HG02852 (cell line): ENCODE measurements around the gene GPN2.
"Not testable (repeated sequence)": the region's sequence is repeated elsewhere in the genome, so short reads cannot be mapped to it uniquely, and the experiment has no call there.

Experiments used
- ATAC-seq: cut with Tn5 transposase; IDR thresholded peaks from one replicate; pipeline ENCODE4 v1.9.1; 2021; ENCODE audit warnings: mild to moderate bottlenecking, moderate library complexity; ENCODE audit not compliant: unreplicated experiment

GPN2 gene

DNA sequence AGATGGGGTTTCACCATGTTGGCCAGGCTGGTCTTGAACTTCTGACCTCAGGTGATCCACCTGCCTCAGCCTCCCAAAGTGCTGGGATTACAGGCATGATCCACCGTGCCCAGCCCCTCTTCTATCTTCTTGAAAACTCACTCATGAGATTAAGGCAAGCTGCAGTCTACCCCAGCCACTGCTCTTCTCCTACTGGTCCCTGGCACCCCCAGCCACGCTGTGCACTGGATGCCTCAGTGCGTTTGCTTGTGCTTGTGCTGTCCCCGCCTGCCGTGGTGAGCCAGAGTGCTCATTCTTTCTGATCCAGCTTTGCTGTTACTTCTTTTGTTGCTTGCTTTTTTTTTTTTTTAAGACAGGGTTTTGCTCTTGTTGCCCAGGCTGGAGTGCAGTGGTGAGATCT lies 52.4 kb downstream of the GPN2 start:
- not testable (repeated sequence) for ATAC-seq

DNA sequence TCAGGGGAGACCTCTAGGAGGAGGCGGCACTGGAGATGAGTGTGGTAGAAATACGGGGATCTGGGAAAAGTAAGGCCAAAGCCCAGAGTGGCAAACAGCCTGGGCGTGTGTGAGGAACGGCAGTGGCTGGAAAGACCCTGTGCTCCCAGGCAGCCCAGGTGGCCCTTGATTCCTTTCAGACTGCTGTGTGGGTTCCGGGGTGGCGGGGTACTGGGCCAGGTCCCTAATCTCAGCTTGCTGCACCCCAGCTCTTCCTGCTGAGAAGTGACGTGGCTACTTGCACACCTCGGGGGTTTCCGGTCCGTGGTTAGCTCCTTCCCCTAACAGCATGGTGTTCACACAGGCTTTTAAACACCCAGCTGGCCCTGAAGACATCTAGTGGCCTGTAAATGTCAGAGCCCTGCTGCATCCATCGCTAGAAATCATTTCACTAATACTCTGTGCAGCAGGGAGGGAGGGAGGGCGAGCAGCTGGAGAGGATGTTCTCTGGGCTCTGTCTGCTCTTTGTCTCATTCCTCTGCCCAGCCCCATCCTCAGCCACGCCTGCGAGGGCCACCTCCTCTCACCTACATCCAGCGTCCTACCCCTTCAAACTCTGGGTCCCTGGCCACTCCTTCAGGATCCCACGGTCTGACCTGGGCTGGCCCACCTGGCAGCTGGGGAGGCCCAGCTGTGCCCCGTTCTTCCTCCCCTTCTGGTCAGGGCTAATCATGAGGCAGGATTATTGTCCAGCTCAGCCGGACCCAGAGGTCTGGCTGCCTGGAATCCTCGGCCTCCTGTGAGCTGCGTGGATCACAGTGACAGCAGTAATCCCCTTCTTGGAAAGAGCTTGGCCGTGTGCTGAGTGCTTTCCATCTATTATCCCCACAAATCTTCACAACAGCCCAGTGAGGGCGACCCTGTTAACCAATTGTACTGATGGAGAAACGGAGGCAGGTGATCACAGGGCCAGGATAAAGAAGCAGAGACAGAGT lies 56.4 kb downstream of the GPN2 start:
- peak; percentile 90 for ATAC-seq

DNA sequence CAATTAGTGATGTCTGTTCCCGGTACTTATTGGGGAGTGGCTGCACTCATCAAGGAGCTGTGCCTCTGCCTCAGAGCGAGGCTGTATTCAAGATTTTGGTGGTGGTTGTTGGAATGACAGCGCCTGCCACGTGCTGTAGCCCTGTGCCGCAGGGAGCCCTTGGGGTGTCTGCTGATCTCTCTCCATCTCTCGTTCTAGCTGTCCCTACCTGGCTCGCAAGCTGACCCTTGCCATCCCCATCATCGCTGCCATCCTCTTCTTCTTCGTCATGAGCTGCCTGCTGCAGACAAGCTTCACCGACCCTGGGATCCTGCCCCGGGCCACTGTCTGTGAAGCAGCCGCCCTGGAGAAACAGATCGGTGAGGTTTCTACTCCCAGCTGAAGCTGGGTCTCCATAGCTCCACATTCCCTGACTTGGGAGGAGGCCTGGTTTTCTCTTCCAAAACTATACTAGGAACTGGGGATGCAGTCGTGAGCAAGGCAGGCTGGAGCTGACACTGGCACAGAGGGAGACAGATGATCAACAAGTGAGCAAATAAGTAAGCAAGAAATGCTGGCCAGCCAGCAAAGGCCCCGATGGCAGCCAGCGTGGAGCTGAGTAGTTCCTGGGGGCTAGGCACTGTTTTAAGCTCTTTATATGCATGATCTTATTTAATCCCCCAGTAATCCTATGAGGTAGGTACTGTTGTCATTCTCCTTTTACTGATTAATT lies 57.7 kb downstream of the GPN2 start:
- ATAC-seq = no peak

DNA sequence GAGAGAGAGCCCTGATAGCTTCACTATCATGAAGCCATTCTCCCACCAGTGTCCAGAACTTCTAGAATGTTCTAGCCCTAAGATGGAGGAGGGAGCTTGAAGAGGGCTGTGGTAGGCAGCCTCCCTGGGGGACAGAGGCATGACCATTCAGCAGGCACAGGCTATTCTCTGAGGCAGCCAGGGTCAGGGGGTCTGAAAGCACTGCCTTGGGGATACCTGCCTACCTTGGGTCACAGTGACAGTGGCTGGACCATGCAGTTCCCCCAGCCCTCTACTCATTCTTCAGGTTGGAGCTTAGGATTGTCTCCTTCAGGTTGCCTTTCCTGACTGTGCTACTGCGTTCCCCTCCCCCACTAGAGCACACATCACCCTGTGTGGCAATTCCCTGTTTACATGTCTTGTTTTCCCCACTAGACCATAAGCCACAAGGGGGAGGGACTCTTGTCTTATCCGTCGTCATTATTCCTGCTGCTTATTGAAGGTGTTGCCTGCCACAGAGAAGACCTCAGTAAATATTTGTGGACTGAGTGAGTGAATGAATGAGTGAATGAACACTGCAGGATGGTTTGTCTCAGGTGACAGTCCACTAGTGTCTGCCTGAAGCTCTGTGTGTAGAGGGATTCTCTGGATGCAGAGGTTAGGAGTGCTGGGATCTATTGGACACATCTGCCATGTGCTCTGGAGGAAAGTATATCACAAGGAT lies 58.4 kb downstream of the GPN2 start:
- ATAC-seq = no peak

DNA sequence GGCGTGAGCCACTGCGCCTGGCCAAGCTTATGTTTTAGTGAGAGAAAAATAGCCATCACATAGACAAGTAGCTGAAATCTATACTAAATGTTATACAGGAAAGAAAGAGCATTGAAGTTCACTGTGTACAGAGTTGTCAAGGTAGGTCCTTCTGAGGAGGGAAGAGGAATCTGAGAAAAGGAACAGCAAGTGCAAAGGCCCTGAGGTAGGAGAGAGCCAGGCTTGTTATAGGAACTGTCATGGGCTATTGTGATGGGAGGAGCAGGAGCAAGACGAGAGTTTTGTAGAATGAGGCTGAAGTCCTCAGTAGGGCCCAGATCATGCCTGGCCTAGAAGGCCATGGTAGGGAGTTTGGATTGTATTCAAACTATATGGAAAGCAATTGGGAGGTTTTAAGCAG lies 59.0 kb downstream of the GPN2 start:
- no peak for ATAC-seq

DNA sequence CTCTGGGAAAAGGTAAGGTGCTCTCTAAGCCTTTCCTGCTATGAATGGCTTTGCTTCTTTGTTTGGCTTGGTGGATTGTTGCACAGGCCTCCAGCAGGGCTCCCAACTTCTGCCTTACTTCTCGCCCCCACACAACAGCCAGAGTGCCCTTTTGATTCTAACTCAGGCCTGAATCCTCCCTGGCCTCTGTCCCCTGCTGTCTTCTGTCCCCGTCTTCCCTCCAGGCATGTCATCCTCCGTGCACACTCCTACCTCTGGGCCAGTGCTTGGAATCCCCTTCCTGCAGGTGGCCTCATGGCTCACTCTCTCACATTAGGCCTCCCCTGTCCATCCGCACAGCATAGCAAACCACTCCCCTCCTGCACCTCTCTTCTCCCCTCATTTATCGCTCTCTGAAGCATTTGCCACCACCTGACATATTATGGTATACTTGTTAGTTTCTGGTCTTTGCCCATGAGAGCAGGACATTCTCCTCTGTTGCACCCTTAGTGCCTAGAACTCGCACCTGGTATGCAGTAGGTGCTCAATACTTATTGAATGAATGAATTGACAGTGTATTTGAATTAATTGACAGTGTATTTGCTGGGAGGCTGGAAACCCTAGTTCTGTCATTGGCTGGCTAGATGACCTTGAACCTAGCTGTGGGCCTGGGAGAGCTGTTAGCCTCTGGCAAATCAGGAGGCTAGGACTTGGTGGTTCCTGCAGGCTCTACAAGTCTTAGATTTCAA lies 60.7 kb downstream of the GPN2 start:
- no peak for ATAC-seq

DNA sequence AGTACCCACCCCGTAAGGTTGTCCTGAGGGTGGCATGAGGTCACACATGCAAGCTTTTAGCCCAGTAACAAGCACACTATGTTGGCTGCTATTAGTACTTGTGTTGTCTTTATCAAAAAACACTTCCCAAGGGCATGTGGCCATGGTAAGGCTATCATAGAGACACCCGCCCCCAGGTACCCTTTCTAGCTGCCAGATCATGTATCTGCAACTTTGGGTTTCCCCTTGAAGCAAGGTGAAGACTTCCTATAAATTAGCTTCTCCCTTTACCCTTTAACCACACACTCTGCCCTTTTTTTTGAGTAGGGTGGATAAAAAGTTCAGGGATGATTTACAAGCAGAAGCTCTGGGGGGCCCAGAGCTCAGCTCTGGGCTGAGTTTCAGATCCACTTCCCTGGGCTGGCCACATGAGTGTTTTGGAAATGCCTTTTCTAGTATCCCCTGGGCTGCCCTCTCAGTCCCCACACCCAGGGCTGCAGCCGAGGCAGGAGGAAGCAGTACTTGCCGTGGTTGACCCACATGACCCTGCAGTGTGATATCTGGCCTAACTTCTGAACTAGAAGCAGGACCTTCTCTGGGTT lies 61.6 kb downstream of the GPN2 start:
- no peak for ATAC-seq

DNA sequence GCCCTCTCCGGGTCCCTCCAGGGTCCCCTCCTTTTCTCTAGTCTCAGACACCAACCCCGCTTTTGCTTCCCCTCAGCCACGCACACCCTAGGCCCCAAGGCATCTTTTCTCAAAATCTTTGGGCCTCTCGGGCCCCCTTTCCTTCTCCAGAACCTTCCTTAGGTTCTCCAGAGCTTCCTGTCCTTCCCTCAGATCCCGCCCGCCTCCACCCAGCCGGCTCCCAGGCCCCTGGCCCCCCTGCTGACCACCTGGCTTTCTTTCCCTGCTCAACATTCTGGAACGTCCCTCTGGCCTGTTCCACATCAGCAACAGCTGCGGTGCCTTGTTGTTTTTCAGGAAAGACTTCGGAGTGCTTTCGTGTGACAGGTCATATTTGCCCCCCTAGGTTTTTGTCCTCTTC lies 62.4 kb downstream of the GPN2 start:
- ATAC-seq = no peak

DNA sequence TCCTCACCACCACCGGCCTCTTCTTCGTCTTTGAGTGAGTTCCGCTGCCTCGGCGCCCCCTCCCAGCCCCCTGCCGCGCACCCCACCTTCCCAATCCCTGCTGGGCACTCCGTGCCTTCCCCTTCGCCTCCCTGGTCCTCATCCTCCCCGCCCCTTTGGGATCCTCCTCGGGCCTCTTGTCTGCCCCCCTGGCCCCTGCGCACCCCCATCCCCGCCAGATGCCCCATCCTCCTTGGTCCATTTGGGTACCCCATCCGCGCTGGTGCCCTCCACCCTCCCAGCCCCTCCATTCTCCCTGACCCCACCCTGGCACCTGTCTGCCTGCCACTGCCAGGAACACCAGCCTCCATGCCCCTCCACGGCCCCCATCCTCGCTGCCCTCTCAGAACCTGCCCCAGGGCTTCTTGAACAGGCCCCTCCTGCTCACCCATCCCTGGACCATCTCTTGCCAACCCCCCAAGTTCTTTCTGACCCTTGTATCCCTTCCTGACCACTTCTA lies 62.9 kb downstream of the GPN2 start:
- no peak for ATAC-seq

DNA sequence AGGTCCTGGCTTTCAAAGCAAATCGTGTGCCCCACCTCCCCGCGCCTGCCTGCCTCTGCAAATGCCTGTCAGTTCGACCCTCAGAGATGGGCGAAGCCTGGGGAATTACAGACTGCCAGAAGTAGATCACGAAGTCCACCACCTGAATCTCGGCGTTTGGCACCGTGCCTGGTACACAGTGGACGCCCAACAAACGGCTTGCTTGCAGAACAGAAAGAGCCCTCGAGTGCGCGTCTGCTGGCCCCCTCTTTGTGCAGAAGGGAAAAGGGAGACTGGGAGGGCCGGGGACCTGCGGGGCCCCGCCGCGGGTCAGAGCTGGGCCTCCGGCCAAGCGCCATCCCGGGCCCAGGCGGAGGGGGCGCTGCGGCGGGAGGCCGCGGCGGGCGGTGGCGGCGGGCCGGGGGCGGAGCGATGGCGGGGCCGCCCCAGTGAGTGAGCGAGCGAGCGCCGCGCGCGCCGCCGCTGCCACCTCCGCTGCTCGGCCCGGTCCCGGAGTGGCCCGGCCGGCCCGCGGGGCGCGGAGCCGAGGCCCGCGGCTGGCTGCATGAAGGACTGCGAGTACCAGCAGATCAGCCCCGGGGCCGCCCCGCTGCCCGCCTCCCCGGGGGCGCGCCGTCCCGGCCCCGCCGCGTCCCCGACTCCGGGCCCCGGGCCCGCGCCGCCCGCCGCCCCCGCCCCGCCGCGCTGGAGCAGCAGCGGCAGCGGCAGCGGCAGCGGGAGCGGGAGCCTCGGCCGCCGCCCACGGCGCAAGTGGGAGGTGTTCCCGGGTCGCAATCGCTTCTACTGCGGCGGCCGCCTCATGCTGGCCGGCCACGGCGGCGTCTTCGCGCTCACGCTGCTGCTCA lies 63.6 kb downstream of the GPN2 start, which contains the start of gene ZDHHC18:
Gene ZDHHC18, plus strand, starts transcription at position 428 of the 845 bp plus-strand sequence. Its CDS starts 117 bp downstream, at position 545.
- ATAC-seq = peak; percentile 72
